Hindlimb muscle (tissue), 1 donor: Measurements from ENCODE around the gene CACNA2D3. TPM values are rescaled to one million over a fixed set of nuclear protein-coding genes. Genes with fewer than 3 reads are reported as not detected.
"Not testable (repeated sequence)": the region's sequence is repeated elsewhere in the genome, so short reads cannot be mapped to it uniquely, and the experiment has no call there.

ENCODE experiments used
- DNase-seq: peaks from one replicate; pipeline ENCODE4 v3.0.0-alpha.2; 2013
- polyA plus RNA-seq: library from polyadenylated mRNA; unstranded; fragments of 120-200 nt; gene quantifications from one replicate; pipeline ENCODE4 v1.2.1, GENCODE V29; 2013; ENCODE audit not compliant: insufficient read length

The CACNA2D3 gene
- polyA plus RNA-seq, 1 donor: 2.4 TPM

GRCh38 chr3:54376939-54377578 is 254.7 kb downstream of the CACNA2D3 start:
- peak; percentile 47 for DNase-seq

GRCh38 chr3:54378184-54378583 is 255.8 kb downstream of the CACNA2D3 start:
- no peak for DNase-seq

- no peak for DNase-seq
These were observed 261.9 kb downstream of the CACNA2D3 start for GRCh38 chr3:54384279-54384678.

- DNase-seq: no peak
These were observed 268.2 kb downstream of the CACNA2D3 start for GRCh38 chr3:54390582-54390981.

GRCh38 chr3:54393150-54393549 is 270.8 kb downstream of the CACNA2D3 start:
- DNase-seq: no peak

- no peak for DNase-seq
These were observed 286.0 kb downstream of the CACNA2D3 start for GRCh38 chr3:54408328-54408727.

GRCh38 chr3:54421943-54422342 is 299.6 kb downstream of the CACNA2D3 start:
- no peak for DNase-seq

GRCh38 chr3:54424292-54424691 is 301.9 kb downstream of the CACNA2D3 start:
- no peak for DNase-seq

GRCh38 chr3:54426381-54426780 is 304.0 kb downstream of the CACNA2D3 start:
- no peak for DNase-seq

- DNase-seq: no peak
These were observed 305.1 kb downstream of the CACNA2D3 start for GRCh38 chr3:54427501-54427900.

- peak; percentile 84 for DNase-seq
These were observed 305.9 kb downstream of the CACNA2D3 start for GRCh38 chr3:54427941-54428871.

GRCh38 chr3:54432975-54433374 is 310.6 kb downstream of the CACNA2D3 start:
- DNase-seq: no peak

GRCh38 chr3:54433846-54434245 is 311.5 kb downstream of the CACNA2D3 start:
- DNase-seq: no peak

GRCh38 chr3:54434756-54435155 is 312.4 kb downstream of the CACNA2D3 start:
- no peak for DNase-seq

- DNase-seq: no peak
These were observed 314.9 kb downstream of the CACNA2D3 start for GRCh38 chr3:54437271-54437670.

- no peak for DNase-seq
These were observed 321.3 kb downstream of the CACNA2D3 start for GRCh38 chr3:54443561-54444161.

- DNase-seq: no peak
These were observed 323.3 kb downstream of the CACNA2D3 start for GRCh38 chr3:54445630-54446029.

- no peak for DNase-seq
These were observed 325.1 kb downstream of the CACNA2D3 start for GRCh38 chr3:54447427-54447826.

GRCh38 chr3:54454806-54455205 is 332.5 kb downstream of the CACNA2D3 start:
- DNase-seq: no peak

GRCh38 chr3:54458357-54458756 is 336.0 kb downstream of the CACNA2D3 start:
- no peak for DNase-seq

- DNase-seq: not testable (repeated sequence)
These were observed 342.2 kb downstream of the CACNA2D3 start for GRCh38 chr3:54464554-54464953.

GRCh38 chr3:54476891-54477290 is 354.5 kb downstream of the CACNA2D3 start:
- no peak for DNase-seq

GRCh38 chr3:54481606-54482365 is 359.4 kb downstream of the CACNA2D3 start:
- DNase-seq: peak; percentile 1
